Endothelial cell of umbilical vein (primary cell): ENCODE measurements around the gene ABI2. TPM values are rescaled to one million over a fixed set of nuclear protein-coding genes. Genes with fewer than 3 reads are reported as not detected.

Experiments
- BruUV-seq: library from RNA; stranded (reverse); fragments of 400-500 nt; replicated peaks from 2 replicates; lab custom pipeline; 2021; lab: Mats Ljungman, UMichigan
- CTCF ChIA-PET: fragments of 300-600, 350-600 bp; sonication (Branson Sonifier 250); formaldehyde crosslinking; loops from one replicate; lab custom pipeline; 2021; ENCODE audit warnings: antibody characterized with exemption, inconsistent platforms; lab: Charles Lee
- POLR2A ChIA-PET: fragments of 300-600, 350-600 bp; sonication (Branson Sonifier 250); formaldehyde crosslinking; loops from one replicate; lab custom pipeline; 2021; ENCODE audit warnings: antibody characterized with exemption, inconsistent platforms; lab: Charles Lee
- DNase-seq: peaks from one replicate; pipeline ENCODE4 v3.0.0-alpha.2; 2011; ENCODE audit warnings: low read depth, low spot score
- FAIRE-seq: peaks from 2 replicates; lab custom pipeline; 2011; peaks lifted over from hg19 to GRCh38; lab: Jason Lieb, UNC
- H2AFZ ChIP-seq: 2 replicates; pipeline ENCODE4 v1.6.0; 2012; ENCODE audit warnings: low read depth, low read length, control low read depth, inconsistent platforms
- H3K27ac ChIP-seq: 2 replicates; pipeline ENCODE4 v1.5.1; 2011; ENCODE audit warnings: low read depth, mild to moderate bottlenecking, control low read depth, low read length, moderate library complexity; ENCODE audit not compliant: insufficient read depth
- H3K27me3 ChIP-seq, 2 experiments: 2 replicates each; pipeline versions ENCODE4 v1.6.0 to v1.6.1; 2011; ENCODE audit warnings: low read length in 2 of 2, mixed read lengths in 1 of 2; ENCODE audit not compliant: control insufficient read depth in 2 of 2, insufficient read depth in 2 of 2
- H3K36me3 ChIP-seq, 2 experiments: 2 replicates in 1 of 2; 3 replicates in 1 of 2; pipeline ENCODE4 v1.5.1; 2011; ENCODE audit warnings: low read length in 2 of 2, mild to moderate bottlenecking in 1 of 2, moderate library complexity in 1 of 2; ENCODE audit not compliant: control insufficient read depth in 2 of 2, insufficient read depth in 2 of 2; ENCODE audit errors: extremely low read depth in 1 of 2
- H3K4me1 ChIP-seq: 3 replicates; pipeline ENCODE4 v1.5.1; 2011; ENCODE audit warnings: mild to moderate bottlenecking, low read length; ENCODE audit not compliant: control insufficient read depth, insufficient read depth; ENCODE audit errors: extremely low read depth
- H3K4me2 ChIP-seq: 2 replicates; pipeline ENCODE4 v1.6.1; 2011; ENCODE audit warnings: low read length, control low read depth, mixed read lengths; ENCODE audit not compliant: insufficient read depth
- H3K4me3 ChIP-seq, 3 experiments: fragments of 200-600 bp in 1 of 3; sonication (generic), shearing (Covaris generic) in 1 of 3; replicated peaks in 1 of 3; 2 replicates each; pipeline ENCODE4 v1.5.1; 2011 to 2016; ENCODE audit warnings: control low read depth in 3 of 3, low read length in 3 of 3, mild to moderate bottlenecking in 2 of 3, inconsistent platforms in 1 of 3, low read depth in 1 of 3, moderate library complexity in 1 of 3; ENCODE audit not compliant: insufficient read depth in 1 of 3
- H3K79me2 ChIP-seq: 2 replicates; pipeline ENCODE4 v1.6.0; 2012; ENCODE audit warnings: low read length, inconsistent platforms; ENCODE audit not compliant: control insufficient read depth, insufficient read depth
- H3K9ac ChIP-seq: replicated peaks from 2 replicates; pipeline ENCODE3; 2011; ENCODE audit warnings: low read length, control low read depth; ENCODE audit not compliant: insufficient read depth; ENCODE audit errors: extremely low read depth
- H3K9me1 ChIP-seq: replicated peaks from 3 replicates; pipeline ENCODE4 v1.6.0; 2011; ENCODE audit warnings: mild to moderate bottlenecking, low read length; ENCODE audit not compliant: control insufficient read depth, insufficient read depth; ENCODE audit errors: extremely low read depth
- H3K9me3 ChIP-seq: replicated peaks from 2 replicates; pipeline ENCODE4 v1.5.1; 2012; ENCODE audit warnings: low read length, inconsistent platforms; ENCODE audit not compliant: control insufficient read depth, insufficient read depth
- H4K20me1 ChIP-seq: replicated peaks from 2 replicates; pipeline ENCODE3; 2011; ENCODE audit warnings: mild to moderate bottlenecking, low read length; ENCODE audit not compliant: control insufficient read depth, insufficient read depth; ENCODE audit errors: extremely low read depth
- CTCF ChIP-seq, 2 donors: IDR thresholded peaks; 1 replicate in 1 of 2; 2 replicates in 1 of 2; pipeline ENCODE4 v1.5.1; 2011; ENCODE audit warnings: low read length in 2 of 2, mild to moderate bottlenecking in 2 of 2, moderate library complexity in 2 of 2, control low read depth in 1 of 2, inconsistent platforms in 1 of 2, low read depth in 1 of 2; ENCODE audit not compliant: insufficient read depth in 1 of 2; ENCODE audit errors: extremely low read depth in 1 of 2
- EZH2 ChIP-seq: IDR thresholded peaks from 2 replicates; pipeline ENCODE4 v1.6.1; 2012; ENCODE audit warnings: borderline replicate concordance, low read depth, mild to moderate bottlenecking, moderate library complexity, low read length, inconsistent platforms; ENCODE audit not compliant: severe bottlenecking
- FOS ChIP-seq: IDR thresholded peaks from 2 replicates; pipeline ENCODE4 v1.6.1; 2011; ENCODE audit warnings: mild to moderate bottlenecking, low read length, moderate library complexity, borderline replicate concordance; ENCODE audit not compliant: insufficient read depth
- GATA2 ChIP-seq: IDR thresholded peaks from 2 replicates; pipeline ENCODE4 v1.7.0; 2011; ENCODE audit warnings: low read depth, mild to moderate bottlenecking, moderate library complexity, mixed read lengths, low read length; ENCODE audit not compliant: insufficient read length, insufficient read depth
- JUN ChIP-seq: IDR thresholded peaks from 2 replicates; pipeline ENCODE4 v1.6.1; 2011; ENCODE audit warnings: borderline replicate concordance, low read depth; ENCODE audit not compliant: insufficient read length, insufficient read depth
- MAX ChIP-seq: IDR thresholded peaks from 2 replicates; pipeline ENCODE4 v1.6.1; 2011; ENCODE audit not compliant: insufficient read depth, insufficient read length
- MYC ChIP-seq: IDR thresholded peaks from one replicate; pipeline ENCODE4 v1.6.1; 2011; ENCODE audit warnings: mild to moderate bottlenecking, low read depth, low read length
- POLR2A ChIP-seq: IDR thresholded peaks from 2 replicates; pipeline ENCODE4 v1.6.1; 2012; ENCODE audit warnings: low read depth, mild to moderate bottlenecking, control low read depth, low read length
- POLR2AphosphoS5 ChIP-seq: IDR thresholded peaks from 2 replicates; pipeline ENCODE4 v1.6.1; 2012; ENCODE audit warnings: low read depth, mild to moderate bottlenecking, control low read depth, low read length, moderate library complexity; ENCODE audit not compliant: insufficient read depth
- dilution Hi-C: fragments of 300-500 bp; cut with MboI; formaldehyde crosslinking; loops from one replicate; pipeline ENCODE4 v1.15.0; 2019; ENCODE audit warnings: low sequenced_read_pairs; ENCODE audit not compliant: extremely low pct_ligation_motif_present
- intact Hi-C: fragments of 100-400 bp; cut with micrococcal nuclease; formaldehyde crosslinking; loops from one replicate; pipeline ENCODE4 v1.10.0; 2022
- polyA plus RNA-seq, 4 experiments: library from polyadenylated mRNA; depleted of rRNA in 3 of 4; stranded (reverse) in 3 of 4; unstranded in 1 of 4; fragments of >200 nt; gene quantifications; 2 replicates each; pipeline versions ENCODE4 v1.2.1 to v1.2.3, GENCODE V29; 2011 to 2012; ENCODE audit warnings: missing spikeins in 1 of 4
- total RNA-seq: library from RNA; stranded (reverse); gene quantifications from 2 replicates; pipeline ENCODE4 v1.2.3, GENCODE V29; 2021

Gene ABI2
- total and polyA plus RNA-seq, 2 donors (not counting 3 experiments of a cell fraction or from before 2014, with no cell fraction given) = 35.7 to 61.0 TPM

- H3K4me3 ChIP-seq = no peak overlapping the region
- H2AFZ ChIP-seq = no peak overlapping the region
- TF ChIP-seq GATA2 = no peak
- no peak for TF ChIP-seq CTCF (IDR thresholded peaks at IDR 0.05; ENCODE audit: extremely low read depth in 1 of 2, insufficient read depth in 1 of 2, low read depth in 1 of 2, low read length in 2 of 2)
- TF ChIP-seq MYC = no peak
- no peak for TF ChIP-seq POLR2AphosphoS5
- no peak for TF ChIP-seq FOS
- TF ChIP-seq MAX = no peak
- TF ChIP-seq POLR2A = no peak
- no peak for TF ChIP-seq EZH2
- no peak for TF ChIP-seq JUN
- H3K9ac ChIP-seq = no peak overlapping the region
- no peak overlapping the region for H3K4me2 ChIP-seq
- no TSS peak for BruUV-seq
- no peaks in the 10 kb centered on the region for H3K27me3 ChIP-seq
- DNase-seq = no peak
- POLR2A ChIA-PET = no interaction called here
- intact Hi-C loops (loop anchor here (5.0 kb wide), 2 partner anchors 78 to 123 kb away; partner anchors contain the start of gene ABI2), dilution Hi-C loops (no loop called here)
- peaks cover 40% of the 10 kb centered on the region for H3K4me1 ChIP-seq
- H3K36me3 ChIP-seq = no peaks in the 10 kb centered on the region
- H4K20me1 ChIP-seq = no peaks in the 10 kb centered on the region
- no peaks in the 10 kb centered on the region for H3K9me1 ChIP-seq
- no peaks in the 10 kb centered on the region for H3K79me2 ChIP-seq
- FAIRE-seq = no peak
- no peaks in the 10 kb centered on the region for H3K9me3 ChIP-seq
- CTCF ChIA-PET = no interaction called here
- no peak overlapping the region for H3K27ac ChIP-seq
Measured at GRCh38 chr2:203404996-203405395, 76.8 kb downstream of the ABI2 start.
